Thoracic aorta (tissue), 2 donors: ENCODE results near the gene MTRF1. TPM values are rescaled to one million over a fixed set of nuclear protein-coding genes. Genes with fewer than 3 reads are reported as not detected.

Source experiments
- ATAC-seq: fragments of 150-250 bp; one replicate; pipeline ENCODE4 v1.8.0; 2017; ENCODE audit warnings: low read depth; ENCODE audit not compliant: insufficient number of reproducible peaks, low FRiP score
- DNase-seq: peaks from one replicate; pipeline ENCODE4 v3.0.0-alpha.2; 2020; ENCODE audit warnings: low spot score
- H3K27ac ChIP-seq, 2 donors: fragments of 200-600 bp; sonication (generic); 1 replicate in 1 of 2; 2 replicates in 1 of 2; pipeline ENCODE4 v1.5.1; 2016; ENCODE audit warnings: mild to moderate bottlenecking in 2 of 2, moderate library complexity in 2 of 2
- H3K27me3 ChIP-seq: fragments of 200-600 bp; sonication (generic); replicated peaks from 2 replicates; pipeline ENCODE4 v1.6.0; 2016; ENCODE audit warnings: mild to moderate bottlenecking; ENCODE audit not compliant: insufficient read depth
- H3K36me3 ChIP-seq: fragments of 200-600 bp; sonication (generic); one replicate; pipeline ENCODE4 v1.5.1; 2016
- H3K4me1 ChIP-seq, 2 donors: fragments of 200-600 bp; sonication (generic); 1 replicate in 1 of 2; 2 replicates in 1 of 2; pipeline versions ENCODE4 v1.5.1 to v1.6.0; 2016; ENCODE audit warnings: low read depth in 2 of 2, mild to moderate bottlenecking in 1 of 2; ENCODE audit not compliant: control insufficient read depth in 1 of 2
- H3K4me3 ChIP-seq: fragments of 200-600 bp; sonication (generic); 2 replicates; pipeline ENCODE4 v1.5.1; 2016; ENCODE audit warnings: mild to moderate bottlenecking
- H3K9me3 ChIP-seq: fragments of 200-600 bp; sonication (generic); 2 replicates; pipeline ENCODE4 v1.5.1; 2016
- CTCF ChIP-seq: fragments of 200-600 bp; sonication (generic); IDR thresholded peaks from one replicate; pipeline ENCODE4 v1.5.1; 2019; ENCODE audit warnings: antibody characterized with exemption
- total RNA-seq, 2 donors: library from RNA; depleted of rRNA; stranded (reverse); fragments of >200 nt; gene quantifications; one replicate each; pipeline versions ENCODE4 v1.1.0 to v1.2.3, GENCODE V29; 2016

Gene MTRF1
- total RNA-seq, 2 donors from 2014 or later = 2.3 to 13.9 TPM

DNA sequence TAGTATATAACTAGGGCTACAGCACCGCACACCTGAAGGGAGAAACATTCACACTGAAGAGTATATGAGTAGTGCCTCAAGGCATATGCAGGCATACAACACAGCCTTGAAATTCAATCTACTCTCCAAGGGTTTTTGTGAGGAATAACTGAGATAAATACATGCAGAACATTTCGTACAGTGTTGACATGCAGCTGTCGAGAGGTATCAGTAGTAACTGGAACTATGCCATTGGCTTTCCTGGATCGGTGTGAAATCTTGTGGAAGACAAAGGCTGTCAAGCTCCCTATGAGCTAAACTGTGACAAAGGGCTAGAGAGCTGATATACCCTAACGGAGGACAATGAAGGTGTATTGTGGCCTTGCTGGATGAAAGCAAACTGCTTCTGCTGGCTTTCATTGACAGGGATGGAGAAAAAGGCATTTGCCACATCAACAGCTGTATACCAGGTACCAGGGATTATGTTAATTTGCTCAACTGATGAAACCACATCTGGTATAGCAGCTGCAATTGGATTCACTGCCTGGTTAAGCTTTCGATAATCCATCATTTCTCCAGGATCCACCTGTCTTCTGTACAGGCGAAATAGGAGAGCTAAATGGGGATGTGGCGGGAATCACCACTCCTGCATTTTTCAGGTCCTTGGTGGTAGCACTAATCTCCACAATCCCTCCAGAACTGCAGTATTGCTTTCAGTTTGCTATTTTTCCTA is 16.3 kb downstream of the MTRF1 start:
- no peak overlapping the region for H3K27ac ChIP-seq
- no peaks in the 10 kb centered on the region for H3K9me3 ChIP-seq
- no peaks in the 10 kb centered on the region for H3K27me3 ChIP-seq
- DNase-seq (no peak), ATAC-seq (no peak)
- TF ChIP-seq CTCF = no peak
- no peaks in the 10 kb centered on the region for H3K4me1 ChIP-seq
- peaks cover 5% of the 10 kb centered on the region for H3K36me3 ChIP-seq
- no peak overlapping the region for H3K4me3 ChIP-seq

GRCh38 chr13:41244556-41244955 is 18.8 kb downstream of the MTRF1 start:
- no peaks in the 10 kb centered on the region for H3K36me3 ChIP-seq
- H3K4me1 ChIP-seq = no peaks in the 10 kb centered on the region
- DNase-seq = no peak
- H3K9me3 ChIP-seq = no peaks in the 10 kb centered on the region
- H3K4me3 ChIP-seq = no peak overlapping the region
- no peak for TF ChIP-seq CTCF
- no peak overlapping the region for H3K27ac ChIP-seq
- no peak for ATAC-seq
- H3K27me3 ChIP-seq = no peaks in the 10 kb centered on the region

DNA sequence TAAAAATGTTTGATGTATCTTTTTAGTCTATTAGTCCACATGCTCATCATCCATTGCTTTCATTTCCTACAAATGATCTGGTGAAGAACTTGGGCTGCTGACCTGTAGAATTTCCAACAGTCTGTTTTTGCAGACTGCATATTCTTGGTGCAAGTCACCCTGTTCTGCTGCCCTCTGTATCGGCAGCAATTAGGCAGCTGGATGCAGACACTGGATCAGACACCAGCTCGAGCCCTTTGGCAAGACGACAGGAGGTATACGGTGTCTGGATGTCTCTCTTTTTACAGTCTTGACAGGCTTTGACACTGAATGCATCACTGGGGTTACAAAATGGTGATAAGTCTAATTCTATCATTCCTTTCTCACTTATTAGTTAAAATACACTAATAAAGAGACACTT is 21.8 kb downstream of the MTRF1 start:
- Histone ChIP-seq H3K9me3 (no peaks in the 10 kb centered on the region), H3K4me3 (no peak overlapping the region), H3K36me3 (no peaks in the 10 kb centered on the region), H3K4me1 (no peaks in the 10 kb centered on the region), H3K27me3 (no peaks in the 10 kb centered on the region), H3K27ac (no peak overlapping the region)
- no peak for DNase-seq
- ATAC-seq = no peak
- TF ChIP-seq CTCF = no peak

DNA sequence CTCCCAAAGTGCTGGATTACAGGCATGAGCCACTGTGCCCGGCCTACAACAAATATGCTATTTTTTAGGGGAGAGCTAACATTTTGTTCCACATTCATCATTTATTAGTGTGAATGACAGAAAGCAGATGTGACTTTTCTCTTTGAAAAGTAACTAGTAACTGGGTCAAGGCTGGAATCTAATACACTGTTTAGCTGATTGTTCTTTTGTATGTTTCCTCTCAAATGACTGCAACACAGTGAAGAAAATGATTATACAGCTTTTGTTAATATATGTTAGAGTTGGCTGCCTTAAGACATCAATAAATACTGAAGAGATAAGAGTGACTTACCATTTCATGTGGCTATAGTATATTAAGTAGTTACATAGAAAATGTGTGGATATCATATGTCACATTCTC is 27.0 kb downstream of the MTRF1 start:
- TF ChIP-seq CTCF = no peak
- Histone ChIP-seq H3K4me1 (no peaks in the 10 kb centered on the region), H3K4me3 (no peak overlapping the region), H3K9me3 (no peaks in the 10 kb centered on the region), H3K27me3 (no peaks in the 10 kb centered on the region), H3K36me3 (no peaks in the 10 kb centered on the region), H3K27ac (no peak overlapping the region)
- ATAC-seq (no peak), DNase-seq (no peak)

DNA sequence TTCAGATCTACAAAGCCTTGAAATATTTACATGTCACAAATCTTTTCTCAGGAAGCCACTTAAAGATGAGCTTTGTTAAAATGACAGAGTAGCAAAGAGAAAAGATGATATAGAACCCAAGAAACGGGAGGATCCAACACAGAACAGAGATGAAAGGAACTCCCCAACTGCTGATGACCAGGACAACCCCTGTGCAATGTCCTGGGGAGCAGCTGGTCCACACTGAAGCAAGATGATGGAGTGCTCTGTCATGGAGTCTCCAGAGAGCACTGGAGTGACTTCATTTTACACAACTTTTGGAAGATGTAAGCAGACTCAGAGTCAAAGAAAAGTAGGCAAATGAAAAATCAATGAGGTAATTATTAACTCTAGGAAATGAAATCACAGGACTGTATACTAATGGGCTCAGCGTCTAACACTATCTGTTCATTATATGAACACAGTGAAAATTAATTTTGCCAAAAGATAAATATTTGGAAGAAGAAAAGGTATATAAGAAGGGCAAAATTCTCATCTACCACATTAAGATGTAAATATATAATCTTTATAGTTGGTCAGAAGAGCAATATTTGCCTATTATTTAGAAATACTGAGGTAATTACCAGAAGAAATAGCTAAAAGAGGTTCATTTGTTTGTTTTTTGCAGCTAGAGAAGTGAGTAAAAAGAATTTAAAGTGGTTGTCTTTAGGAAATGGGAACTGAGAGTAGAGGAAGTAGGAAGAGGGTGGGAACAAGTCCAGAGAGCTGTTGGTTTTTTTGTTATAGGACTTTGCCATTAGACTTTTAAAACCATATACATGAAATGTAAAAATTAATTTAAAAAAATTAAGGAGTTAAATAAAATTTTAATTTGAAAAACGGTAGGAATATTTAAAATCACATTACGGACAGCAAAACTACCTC is 30.5 kb downstream of the MTRF1 start:
- ATAC-seq (no peak), DNase-seq (no peak)
- Histone ChIP-seq H3K27me3 (no peaks in the 10 kb centered on the region), H3K9me3 (no peaks in the 10 kb centered on the region), H3K27ac (no peak overlapping the region), H3K4me3 (no peak overlapping the region), H3K36me3 (no peaks in the 10 kb centered on the region), H3K4me1 (no peaks in the 10 kb centered on the region)
- no peak for TF ChIP-seq CTCF
